ENCODE results near the gene PRTN3. TPM values are rescaled to one million over a fixed set of nuclear protein-coding genes. Genes with fewer than 3 reads are reported as not detected.

The PRTN3 gene
- polyA plus RNA-seq, 1 of the 3 experiments (the other 2 are of a cell fraction) = not detected

- no peaks in the 10 kb centered on the region for H3K9me2 ChIP-seq
- POLR2A ChIA-PET = no interaction called here
These were observed 13.8 kb downstream of the PRTN3 start for GRCh38 chr19:854549-854948.

More at GRCh38 chr19:854549-854948, 13.8 kb downstream of the PRTN3 start:
- no peak for DNase-seq
- whole genome bisulfite sequencing (ENCODE audit: low lambda C conversion rate) = 65% methylated on average over 6 of the region's 6 CpGs
- no peak overlapping the region for H3K27ac ChIP-seq (ENCODE audit: low read depth in 2 of 2, low read length in 1 of 2)
- no peak overlapping the region for H3K4me2 ChIP-seq
- H3K79me2 ChIP-seq (ENCODE audit: insufficient read depth) = no peaks in the 10 kb centered on the region
- no peaks in the 10 kb centered on the region for H4K20me1 ChIP-seq (ENCODE audit: insufficient read depth)
- TF ChIP-seq, protein P1, sequence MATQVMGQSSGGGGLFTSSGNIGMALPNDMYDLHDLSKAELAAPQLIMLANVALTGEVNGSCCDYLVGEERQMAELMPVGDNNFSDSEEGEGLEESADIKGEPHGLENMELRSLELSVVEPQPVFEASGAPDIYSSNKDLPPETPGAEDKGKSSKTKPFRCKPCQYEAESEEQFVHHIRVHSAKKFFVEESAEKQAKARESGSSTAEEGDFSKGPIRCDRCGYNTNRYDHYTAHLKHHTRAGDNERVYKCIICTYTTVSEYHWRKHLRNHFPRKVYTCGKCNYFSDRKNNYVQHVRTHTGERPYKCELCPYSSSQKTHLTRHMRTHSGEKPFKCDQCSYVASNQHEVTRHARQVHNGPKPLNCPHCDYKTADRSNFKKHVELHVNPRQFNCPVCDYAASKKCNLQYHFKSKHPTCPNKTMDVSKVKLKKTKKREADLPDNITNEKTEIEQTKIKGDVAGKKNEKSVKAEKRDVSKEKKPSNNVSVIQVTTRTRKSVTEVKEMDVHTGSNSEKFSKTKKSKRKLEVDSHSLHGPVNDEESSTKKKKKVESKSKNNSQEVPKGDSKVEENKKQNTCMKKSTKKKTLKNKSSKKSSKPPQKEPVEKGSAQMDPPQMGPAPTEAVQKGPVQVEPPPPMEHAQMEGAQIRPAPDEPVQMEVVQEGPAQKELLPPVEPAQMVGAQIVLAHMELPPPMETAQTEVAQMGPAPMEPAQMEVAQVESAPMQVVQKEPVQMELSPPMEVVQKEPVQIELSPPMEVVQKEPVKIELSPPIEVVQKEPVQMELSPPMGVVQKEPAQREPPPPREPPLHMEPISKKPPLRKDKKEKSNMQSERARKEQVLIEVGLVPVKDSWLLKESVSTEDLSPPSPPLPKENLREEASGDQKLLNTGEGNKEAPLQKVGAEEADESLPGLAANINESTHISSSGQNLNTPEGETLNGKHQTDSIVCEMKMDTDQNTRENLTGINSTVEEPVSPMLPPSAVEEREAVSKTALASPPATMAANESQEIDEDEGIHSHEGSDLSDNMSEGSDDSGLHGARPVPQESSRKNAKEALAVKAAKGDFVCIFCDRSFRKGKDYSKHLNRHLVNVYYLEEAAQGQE (IDR thresholded peaks at IDR 0.05; ENCODE audit: low read depth, low read length) = no peak
- TF ChIP-seq USF2 (IDR thresholded peaks at IDR 0.05; ENCODE audit: borderline replicate concordance, low read depth, low read length) (no peak), GATA2 (CRISPR knock-in tag; IDR thresholded peaks at IDR 0.05) (no peak), MEF2A (IDR thresholded peaks at IDR 0.05; ENCODE audit: borderline replicate concordance, low read depth) (no peak), EP300 (IDR thresholded peaks at IDR 0.05; ENCODE audit: borderline replicate concordance in 1 of 2, low read depth in 1 of 2, low read length in 1 of 2) (no peak), GABPA (IDR thresholded peaks at IDR 0.05; ENCODE audit: low read depth) (no peak), TCF12 (IDR thresholded peaks at IDR 0.05) (no peak), SIN3A (IDR thresholded peaks at IDR 0.05; ENCODE audit: borderline replicate concordance, low read depth, low read length) (no peak), FOXJ3 (CRISPR knock-in tag; IDR thresholded peaks at IDR 0.05) (no peak), FOSL2 (IDR thresholded peaks at IDR 0.05; ENCODE audit: borderline replicate concordance, low read depth) (no peak)
- TF ChIP-seq, protein P2, sequence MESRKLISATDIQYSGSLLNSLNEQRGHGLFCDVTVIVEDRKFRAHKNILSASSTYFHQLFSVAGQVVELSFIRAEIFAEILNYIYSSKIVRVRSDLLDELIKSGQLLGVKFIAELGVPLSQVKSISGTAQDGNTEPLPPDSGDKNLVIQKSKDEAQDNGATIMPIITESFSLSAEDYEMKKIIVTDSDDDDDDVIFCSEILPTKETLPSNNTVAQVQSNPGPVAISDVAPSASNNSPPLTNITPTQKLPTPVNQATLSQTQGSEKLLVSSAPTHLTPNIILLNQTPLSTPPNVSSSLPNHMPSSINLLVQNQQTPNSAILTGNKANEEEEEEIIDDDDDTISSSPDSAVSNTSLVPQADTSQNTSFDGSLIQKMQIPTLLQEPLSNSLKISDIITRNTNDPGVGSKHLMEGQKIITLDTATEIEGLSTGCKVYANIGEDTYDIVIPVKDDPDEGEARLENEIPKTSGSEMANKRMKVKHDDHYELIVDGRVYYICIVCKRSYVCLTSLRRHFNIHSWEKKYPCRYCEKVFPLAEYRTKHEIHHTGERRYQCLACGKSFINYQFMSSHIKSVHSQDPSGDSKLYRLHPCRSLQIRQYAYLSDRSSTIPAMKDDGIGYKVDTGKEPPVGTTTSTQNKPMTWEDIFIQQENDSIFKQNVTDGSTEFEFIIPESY (IDR thresholded peaks at IDR 0.05; ENCODE audit: borderline replicate concordance, low read depth) = no peak
- TF ChIP-seq, protein P3, sequence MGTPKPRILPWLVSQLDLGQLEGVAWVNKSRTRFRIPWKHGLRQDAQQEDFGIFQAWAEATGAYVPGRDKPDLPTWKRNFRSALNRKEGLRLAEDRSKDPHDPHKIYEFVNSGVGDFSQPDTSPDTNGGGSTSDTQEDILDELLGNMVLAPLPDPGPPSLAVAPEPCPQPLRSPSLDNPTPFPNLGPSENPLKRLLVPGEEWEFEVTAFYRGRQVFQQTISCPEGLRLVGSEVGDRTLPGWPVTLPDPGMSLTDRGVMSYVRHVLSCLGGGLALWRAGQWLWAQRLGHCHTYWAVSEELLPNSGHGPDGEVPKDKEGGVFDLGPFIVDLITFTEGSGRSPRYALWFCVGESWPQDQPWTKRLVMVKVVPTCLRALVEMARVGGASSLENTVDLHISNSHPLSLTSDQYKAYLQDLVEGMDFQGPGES (IDR thresholded peaks at IDR 0.05; ENCODE audit: low read depth, low read length) = no peak
- H3K9me3 ChIP-seq = no peaks in the 10 kb centered on the region
- CTCF ChIA-PET = no interaction called here
- no peak overlapping the region for H3K9ac ChIP-seq
- no peak overlapping the region for H3K4me3 ChIP-seq (ENCODE audit: low read depth in 2 of 2, low read length in 1 of 2)
- H3K4me1 ChIP-seq (ENCODE audit: control insufficient read depth in 1 of 2, insufficient read depth in 2 of 2, low read depth in 1 of 2, low read length in 1 of 2) = peaks cover 0 to 8% of the 10 kb centered on the region in 2 experiments; a peak in 1 of 4 replicates
- H3F3A ChIP-seq (replicated peaks; ENCODE audit: insufficient read depth) = peaks cover 9% of the 10 kb centered on the region
- H3K36me3 ChIP-seq (replicated peaks in 1 of 2; ENCODE audit: control insufficient read depth in 1 of 2, insufficient read depth in 2 of 2, low read length in 1 of 2) = no peaks in the 10 kb centered on the region
- H2AFZ ChIP-seq (ENCODE audit: low read depth) = no peak overlapping the region
- H3K27me3 ChIP-seq (ENCODE audit: insufficient read depth) = peaks cover 48% of the 10 kb centered on the region

All from SK-N-SH (cell line).